ENCODE data around the gene HTR6. TPM values are rescaled to one million over a fixed set of nuclear protein-coding genes. Genes with fewer than 3 reads are reported as not detected.

HTR6 gene
- total and polyA plus RNA-seq, 12 donors: not detected

- TF ChIP-seq CTCF (IDR thresholded peaks at IDR 0.05) (no peak), POLR2A (IDR thresholded peaks at IDR 0.05) (peak in 1 of 2 donors; percentile 29)
- H3K4me1 ChIP-seq (replicated peaks in 1 of 2): peaks cover 5 to 7% of the 10 kb centered on the region in 2 donors
- H3K9me3 ChIP-seq (replicated peaks in 1 of 3): no peaks in the 10 kb centered on the region
- peak overlapping the region in 2 of 4 donors; percentile 40 to 82 for H3K4me3 ChIP-seq
- DNase-seq: no peak
- no peaks in the 10 kb centered on the region for H3K36me3 ChIP-seq (replicated peaks in 1 of 2)
- intact Hi-C loops (cut with DNase I): loop anchor here in 1 of 2 donors (10.0 kb wide), 1 partner anchor 160 kb away; the partner anchor contains the start of gene CAPZB
- 0 to 2% (median 0%) methylated on average over 3 to 51 of the region's 51 CpGs; no CpG with 5 or more reads in 1 of the 4 donors for WGBS, 4 donors
- H3K27ac ChIP-seq: peak overlapping the region in 3 of 5 donors; percentile 32 to 87 (median 59)
- no peaks in the 10 kb centered on the region for H3K27me3 ChIP-seq
Observed at GRCh38 chr1:19644395-19644680, 20.3 kb upstream of the HTR6 start.

- Histone ChIP-seq H3K4me3 (peak overlapping the region in 2 of 4 donors; percentile 40 to 82), H3K36me3 (replicated peaks in 1 of 2) (no peaks in the 10 kb centered on the region), H3K4me1 (replicated peaks in 1 of 2) (peaks cover 5 to 7% of the 10 kb centered on the region in 2 donors), H3K9me3 (replicated peaks in 1 of 3) (no peaks in the 10 kb centered on the region), H3K27me3 (no peaks in the 10 kb centered on the region), H3K27ac (peak overlapping the region in 4 of 5 donors; percentile 19 to 87 (median 46))
- WGBS, 4 donors: 14 to 40% (median 18%) methylated on average over 22 to 71 of the region's 71 CpGs
- no peak for DNase-seq
- TF ChIP-seq POLR2A (IDR thresholded peaks at IDR 0.05) (no peak), CTCF (IDR thresholded peaks at IDR 0.05) (no peak)
- intact Hi-C loops (cut with DNase I): loop anchor here in 1 of 2 donors (10.0 kb wide), 1 partner anchor 160 kb away; the partner anchor contains the start of gene CAPZB
Observed at GRCh38 chr1:19644681-19645410, 19.8 kb upstream of the HTR6 start.

GRCh38 chr1:19645411-19646251 is 19.0 kb upstream of the HTR6 start:
- Histone ChIP-seq H3K27me3 (no peaks in the 10 kb centered on the region), H3K9me3 (replicated peaks in 1 of 3) (no peaks in the 10 kb centered on the region), H3K27ac (peak overlapping the region in 2 of 5 donors; percentile 59 to 87), H3K36me3 (replicated peaks in 1 of 2) (no peaks in the 10 kb centered on the region), H3K4me1 (replicated peaks in 1 of 2) (peaks cover 5 to 14% of the 10 kb centered on the region in 2 donors), H3K4me3 (peak overlapping the region in 2 of 4 donors; percentile 40 to 82)
- 59 to 72% (median 69%) methylated on average over 20 to 30 of the region's 30 CpGs for WGBS, 4 donors
- TF ChIP-seq POLR2A (IDR thresholded peaks at IDR 0.05) (no peak), CTCF (IDR thresholded peaks at IDR 0.05) (no peak)
- DNase-seq: no peak
- intact Hi-C loops (cut with DNase I): loop anchor here in 1 of 2 donors (10.0 kb wide), 1 partner anchor 161 kb away; the partner anchor contains the start of gene CAPZB
